ENCODE data around the gene NPTXR.
"Not testable (repeated sequence)": the region's sequence is repeated elsewhere in the genome, so short reads cannot be mapped to it uniquely, and the experiment has no call there.

The NPTXR gene

DNA sequence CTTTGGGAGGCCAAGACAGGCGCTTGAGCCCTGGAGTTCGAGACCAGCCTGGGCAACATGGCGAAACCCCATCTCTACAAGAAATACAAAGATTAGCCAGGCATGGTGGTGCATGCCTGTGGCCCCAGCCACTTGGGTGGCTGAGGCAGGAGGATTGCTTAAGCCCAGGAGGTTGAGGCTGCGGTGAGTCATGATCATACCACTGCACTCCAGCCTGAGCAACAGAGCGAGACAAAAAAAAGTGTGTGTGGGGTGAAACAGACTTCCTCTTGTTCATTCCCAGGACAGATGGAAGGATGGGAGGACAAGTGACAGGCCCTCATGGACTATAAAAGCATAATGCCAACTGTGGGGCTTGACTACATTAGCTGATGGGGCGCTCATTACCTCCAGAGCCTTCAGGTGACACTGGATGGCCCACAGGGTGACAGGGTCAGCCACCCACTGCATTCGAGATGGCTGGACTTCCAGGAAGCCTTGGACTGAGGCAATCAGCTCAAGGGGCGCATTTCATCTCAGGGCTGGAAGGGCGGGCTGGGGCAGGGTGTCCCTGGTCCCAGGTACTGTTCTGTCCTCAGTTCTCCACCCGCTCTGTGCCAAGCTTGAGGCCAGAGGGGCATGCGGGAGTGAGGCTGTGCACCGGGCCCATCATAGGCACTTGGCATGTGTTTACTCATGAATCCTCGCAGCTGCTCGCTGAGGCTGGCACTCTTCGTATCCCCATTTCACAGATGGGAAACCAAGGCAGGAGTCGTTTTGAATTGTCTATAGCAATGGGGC, 12.5 kb downstream of the NPTXR start:
- DNase-seq (ENCODE audit: low read depth): peak; percentile 86

DNA sequence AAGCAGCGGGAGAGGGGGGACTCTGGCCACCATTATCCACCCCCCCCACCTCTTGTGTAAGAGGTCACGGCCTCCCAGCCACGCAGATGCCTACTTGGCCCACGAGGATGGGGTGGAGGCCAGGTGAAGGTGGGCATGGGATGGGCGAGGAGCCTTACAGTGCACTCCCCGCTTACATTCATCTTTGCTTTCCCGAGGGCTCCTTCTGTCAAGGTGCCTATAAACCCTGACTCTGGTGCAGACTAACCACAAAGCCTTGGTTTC, 13.1 kb downstream of the NPTXR start:
- no peak for DNase-seq (ENCODE audit: low read depth)

DNA sequence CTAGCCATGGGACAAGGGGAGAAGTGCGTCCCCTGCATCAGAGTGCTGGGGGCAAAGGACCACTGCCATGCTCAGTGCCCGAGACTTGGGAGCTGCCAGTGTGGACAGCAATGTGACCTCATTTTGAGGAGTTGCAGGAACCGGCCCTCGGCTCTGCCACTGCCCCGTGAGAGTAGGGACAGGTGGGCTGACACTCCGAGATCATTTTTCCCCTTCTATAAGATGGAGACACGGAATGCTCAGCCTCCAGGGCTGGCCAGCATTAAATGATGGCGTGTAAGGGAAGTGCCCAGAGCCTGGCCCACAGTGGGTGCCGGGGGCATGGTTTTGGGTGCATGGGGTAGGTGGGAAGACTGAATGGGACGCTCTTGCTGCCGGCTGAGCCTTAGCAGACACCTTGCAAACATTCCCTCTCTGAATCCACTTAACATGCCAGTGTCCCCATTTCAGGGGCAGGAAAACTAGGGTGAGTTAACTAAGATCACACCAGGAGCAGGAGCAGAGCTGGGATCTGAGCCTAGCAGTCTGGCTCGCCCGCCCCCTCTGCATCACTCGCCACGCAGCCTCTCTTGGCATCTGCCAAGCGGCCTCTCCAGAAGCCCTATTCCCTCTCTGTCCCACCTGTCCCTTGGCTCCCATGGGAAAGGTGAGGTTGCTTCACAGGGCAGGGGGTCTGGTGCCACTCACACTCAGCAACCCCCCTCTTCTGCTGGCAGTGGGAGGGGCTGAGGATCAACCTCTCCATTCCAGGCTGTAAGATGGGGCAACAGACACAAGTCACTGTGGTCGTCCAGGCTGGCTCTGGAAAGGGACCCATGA, 13.6 kb downstream of the NPTXR start:
- no peak for DNase-seq (ENCODE audit: low read depth)

DNA sequence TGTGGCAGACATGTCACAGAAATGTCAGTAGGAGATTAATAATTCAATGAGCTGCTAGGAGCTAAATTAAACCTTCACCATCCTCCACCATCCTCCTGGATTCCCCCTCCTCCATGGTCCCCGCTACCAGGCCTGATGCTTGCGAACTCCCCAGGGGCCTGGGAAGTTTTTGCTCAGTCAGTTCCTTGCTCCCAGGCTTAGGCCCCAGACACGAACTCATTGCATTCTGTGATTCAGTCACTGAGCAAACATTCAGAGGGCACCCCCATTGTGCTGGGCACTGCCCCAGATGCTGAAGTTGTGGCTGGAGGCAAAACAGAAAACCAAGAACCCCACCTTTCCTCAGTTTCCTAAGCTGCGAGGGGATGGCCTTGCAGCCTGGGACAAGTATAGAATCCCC, 14.3 kb downstream of the NPTXR start:
- DNase-seq (ENCODE audit: low read depth): no peak

DNA sequence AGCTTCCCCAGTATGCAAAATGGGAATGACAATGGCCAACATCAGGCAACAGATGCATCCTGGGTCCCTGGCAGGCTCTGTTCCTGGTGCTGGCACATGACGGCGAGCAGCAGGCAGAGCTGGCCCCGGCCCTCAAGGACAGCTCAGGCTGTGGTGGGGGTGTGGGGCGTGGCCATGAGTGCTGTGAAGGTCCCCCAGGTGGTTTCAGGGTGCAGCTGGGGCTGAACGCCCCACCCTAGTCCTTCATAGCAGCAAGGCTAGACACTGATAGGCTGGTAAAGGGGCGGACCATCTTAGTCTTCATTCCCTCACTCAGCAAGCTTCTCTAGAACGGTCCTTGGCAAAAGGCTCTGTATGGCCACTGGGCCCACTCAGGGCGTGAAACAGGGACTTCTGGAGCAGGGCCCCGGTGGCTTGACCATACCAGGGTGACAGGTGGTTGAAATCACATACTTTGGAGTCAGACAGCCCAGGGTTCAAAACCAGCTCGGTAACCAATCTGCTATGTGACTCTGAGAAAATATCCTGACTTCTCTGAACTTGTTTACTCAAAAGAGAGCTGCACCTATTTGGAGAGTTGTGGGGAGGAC, 15.1 kb downstream of the NPTXR start:
- no peak for DNase-seq (ENCODE audit: low read depth)

DNA sequence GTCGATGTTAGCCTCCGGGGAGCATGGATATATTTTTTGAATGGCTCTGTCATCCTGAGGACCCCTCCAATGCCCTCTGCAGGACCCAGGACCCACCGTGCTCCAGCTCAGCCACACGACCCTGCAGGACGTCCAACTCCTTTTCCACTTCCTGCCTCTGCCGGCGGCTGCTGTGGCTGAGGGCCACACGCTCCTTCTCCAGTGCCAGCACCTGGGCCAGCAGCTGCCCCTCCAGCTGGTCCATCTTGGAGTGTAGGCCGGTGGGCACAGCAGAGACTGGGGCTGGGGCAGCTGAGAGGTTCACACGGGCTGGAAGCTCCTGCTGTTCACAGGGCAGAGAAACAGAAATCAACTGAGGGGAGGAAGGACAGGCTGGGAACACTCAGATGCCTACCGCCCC, 15.6 kb downstream of the NPTXR start:
- no peak for DNase-seq (ENCODE audit: low read depth)

DNA sequence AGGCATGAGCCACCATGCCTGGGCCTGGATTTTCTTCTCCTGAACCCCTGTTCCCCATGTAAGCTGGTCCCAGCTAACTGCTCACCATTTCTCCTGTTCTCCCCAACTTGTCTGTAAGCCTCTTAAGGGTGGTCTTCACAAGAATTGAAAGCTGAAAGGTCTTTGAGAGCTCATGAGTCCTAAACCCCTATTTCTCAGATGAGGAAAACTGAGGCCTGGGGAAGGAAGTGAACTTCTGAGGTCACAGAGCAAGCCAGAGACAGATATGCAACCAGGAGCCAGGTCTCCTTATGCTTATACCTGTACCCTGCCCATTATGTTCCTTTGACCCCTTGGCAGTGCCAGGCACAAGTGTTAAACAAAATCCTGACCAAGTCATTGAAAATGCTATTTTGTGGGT, 16.3 kb downstream of the NPTXR start:
- no peak for DNase-seq (ENCODE audit: low read depth)

DNA sequence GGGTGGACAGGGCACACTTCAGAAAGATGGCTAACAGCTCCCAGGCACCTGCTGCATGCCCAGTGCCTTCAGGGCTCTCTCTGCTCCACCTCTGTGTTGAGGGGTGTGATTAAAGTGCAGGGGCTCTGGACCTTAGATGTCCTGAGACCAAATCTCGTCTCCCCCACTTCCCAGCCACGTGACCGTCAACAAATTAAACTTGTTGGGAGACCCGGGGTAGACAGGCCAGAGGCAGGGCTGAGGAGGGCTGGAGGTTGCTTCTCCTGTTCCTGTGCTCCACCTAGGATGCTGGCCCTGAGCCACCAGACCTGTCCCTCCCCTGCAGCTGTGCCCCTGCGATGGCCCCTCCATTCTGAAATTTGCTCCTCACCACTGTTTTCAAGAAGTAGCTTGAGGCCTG, 17.0 kb downstream of the NPTXR start:
- no peak for DNase-seq (ENCODE audit: low read depth)

DNA sequence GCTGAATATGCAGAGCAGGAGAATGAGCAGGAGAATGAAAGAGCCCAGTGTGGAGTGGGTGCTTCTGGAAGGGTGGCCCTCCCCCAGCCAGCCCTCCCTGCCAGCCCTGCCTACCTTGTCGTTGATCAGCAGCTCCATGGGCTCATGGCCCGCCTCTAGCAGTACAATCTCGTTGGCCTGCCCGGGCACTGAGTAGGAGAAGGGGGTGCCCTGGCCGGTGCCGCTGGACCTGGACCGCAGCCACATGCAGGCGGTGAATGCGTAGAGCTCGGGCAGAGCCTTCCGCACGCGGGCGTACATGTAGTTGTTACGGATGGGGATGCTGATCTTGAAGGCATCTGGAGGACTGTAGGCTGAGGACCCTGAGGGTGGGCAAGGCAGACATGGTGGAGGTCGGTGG, 17.4 kb downstream of the NPTXR start:
- DNase-seq (ENCODE audit: low read depth): no peak

DNA sequence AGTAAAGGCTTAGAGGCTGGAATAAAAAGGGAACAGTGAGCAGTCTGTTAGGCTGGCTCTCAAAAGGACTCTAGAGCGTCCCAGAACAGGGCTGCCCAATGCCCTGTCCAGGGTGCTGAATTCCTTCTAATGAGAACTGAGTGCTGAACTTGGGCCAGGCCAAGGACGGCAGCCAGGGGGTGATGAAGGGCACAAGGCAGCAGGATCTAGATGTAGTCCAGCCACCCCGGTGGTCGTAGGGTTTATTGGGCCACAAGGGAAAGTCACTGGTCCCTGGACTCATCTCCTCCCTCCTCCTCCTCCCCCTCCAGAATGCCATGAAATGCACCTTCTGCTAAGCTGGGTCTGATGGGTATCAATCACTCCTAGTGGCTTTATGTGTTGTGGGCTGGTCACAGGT, 19.2 kb downstream of the NPTXR start:
- peak; percentile 72 for DNase-seq (ENCODE audit: low read depth)

DNA sequence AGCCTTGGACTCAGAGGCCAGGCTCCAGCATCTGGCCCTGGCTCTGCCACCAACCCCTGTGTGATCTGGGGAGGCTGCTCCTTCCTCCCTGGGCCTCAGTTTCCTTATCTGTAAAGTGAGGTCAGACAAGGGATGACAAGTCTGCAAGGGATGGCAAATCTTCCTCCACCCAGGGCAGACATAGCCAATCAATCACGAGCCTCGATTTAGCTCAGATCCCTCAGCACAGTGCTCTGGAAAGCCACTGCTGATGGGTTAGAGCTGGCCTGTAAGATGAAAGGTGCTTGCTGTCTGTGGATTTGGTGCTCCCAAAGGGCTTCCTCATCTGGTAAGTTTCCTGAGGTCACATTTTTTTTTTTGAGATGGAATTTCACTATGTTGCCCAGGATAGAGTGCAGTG, 20.2 kb downstream of the NPTXR start:
- DNase-seq (ENCODE audit: low read depth): no peak

DNA sequence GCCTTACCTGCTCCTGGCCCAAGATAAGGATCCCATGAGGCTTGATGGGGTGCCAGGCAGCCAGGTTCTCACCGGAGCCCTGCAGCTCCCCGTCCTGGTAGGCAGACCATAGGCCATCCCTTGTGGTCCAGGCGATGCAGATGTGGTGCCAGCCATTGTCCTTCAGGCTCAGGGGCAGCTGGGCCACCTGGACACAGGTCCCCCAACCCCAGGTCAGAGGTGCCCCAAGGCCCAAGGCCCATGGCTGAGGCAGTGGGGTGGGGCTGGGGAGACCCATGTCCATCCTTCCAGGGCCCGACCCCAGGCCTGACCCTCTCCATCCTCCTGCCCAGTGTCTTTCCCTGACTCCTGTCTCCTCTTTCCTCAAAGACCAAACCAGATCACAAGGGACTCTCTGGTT, 20.8 kb downstream of the NPTXR start:
- DNase-seq (ENCODE audit: low read depth): no peak

DNA sequence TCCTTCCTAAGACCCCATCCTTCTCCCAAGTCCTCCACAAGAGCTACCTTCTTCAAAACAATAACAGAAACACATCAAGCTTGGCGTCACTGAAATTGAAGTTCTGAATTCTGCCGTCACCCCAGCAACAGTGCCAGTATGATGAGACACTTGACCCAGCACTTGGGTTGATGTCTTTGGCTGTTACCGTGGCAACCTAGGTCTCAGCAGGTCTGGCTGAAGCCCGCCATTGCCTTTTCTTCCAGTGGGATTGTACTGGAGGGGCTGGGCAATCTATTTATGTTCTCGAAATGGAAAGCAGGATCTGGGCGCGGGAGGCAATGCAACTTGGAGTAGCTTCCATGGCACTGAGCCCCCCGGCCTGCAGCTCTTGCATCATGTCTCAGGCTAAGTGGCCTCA, 23.8 kb downstream of the NPTXR start:
- DNase-seq (ENCODE audit: low read depth): no peak

DNA sequence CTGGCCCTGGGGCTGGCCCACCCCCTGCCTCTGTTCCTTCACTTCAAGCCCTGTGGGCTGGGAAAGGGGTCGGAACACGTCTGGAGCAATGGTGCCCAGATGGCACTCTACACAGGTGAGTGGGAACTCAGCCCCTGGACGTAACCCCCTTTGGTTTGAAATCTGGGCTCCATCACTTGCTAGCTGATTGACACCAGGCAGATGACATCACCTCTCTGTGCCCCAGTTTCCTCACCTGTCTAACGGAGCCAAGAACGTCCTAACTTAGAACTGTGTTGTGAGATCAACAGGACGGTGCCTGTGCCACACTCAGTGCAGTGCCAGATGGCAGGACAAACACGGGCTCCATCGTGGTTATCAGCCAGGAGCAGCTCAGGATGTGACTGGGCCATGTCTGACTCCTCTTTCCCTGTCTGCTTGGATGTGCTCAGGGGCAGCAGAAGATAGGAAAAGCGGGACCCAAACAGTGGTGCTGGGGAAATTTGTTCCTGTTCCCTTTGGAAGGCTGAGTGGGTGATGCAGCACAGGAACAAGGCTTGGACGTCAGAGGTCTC, 24.4 kb downstream of the NPTXR start:
- DNase-seq (ENCODE audit: low read depth): no peak

DNA sequence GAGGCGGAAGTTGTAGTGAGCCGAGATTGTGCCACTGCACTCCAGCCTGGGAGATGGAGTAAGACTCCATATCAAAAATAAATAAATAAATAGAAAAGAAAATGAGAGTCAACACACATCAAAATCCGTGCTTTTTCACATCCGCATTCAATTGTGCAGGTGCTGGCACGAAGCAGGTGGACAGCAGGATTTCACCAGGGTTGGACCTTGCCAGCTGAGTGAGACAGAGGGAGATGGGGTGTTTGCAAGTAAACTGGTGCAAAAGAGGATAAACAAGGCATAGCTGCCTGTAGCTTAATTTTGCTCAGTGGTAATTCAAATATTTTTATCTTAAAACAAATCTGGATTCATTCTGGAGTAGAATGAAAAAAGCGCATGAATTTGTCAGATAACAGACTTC, 26.6 kb downstream of the NPTXR start:
- no peak for DNase-seq (ENCODE audit: low read depth)

DNA sequence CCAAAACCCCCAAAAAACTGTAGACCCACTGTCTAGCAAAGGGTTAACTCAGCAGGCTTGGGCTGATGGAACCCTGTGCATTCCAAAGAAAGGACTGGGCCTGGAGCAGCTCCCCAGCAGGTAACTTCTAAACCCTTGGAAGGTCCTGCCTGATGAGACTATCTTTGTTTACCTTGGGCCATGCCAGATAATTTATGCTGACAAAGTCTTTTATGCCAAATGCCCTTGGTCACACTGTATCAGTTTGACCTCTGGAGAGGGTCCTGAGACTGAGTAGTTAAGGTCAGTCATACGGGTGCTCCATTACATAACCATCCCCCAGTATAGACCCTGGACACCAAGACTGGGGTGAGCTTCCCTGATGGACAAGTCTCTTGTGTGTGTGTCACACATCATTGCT, 28.0 kb downstream of the NPTXR start:
- no peak for DNase-seq (ENCODE audit: low read depth)

DNA sequence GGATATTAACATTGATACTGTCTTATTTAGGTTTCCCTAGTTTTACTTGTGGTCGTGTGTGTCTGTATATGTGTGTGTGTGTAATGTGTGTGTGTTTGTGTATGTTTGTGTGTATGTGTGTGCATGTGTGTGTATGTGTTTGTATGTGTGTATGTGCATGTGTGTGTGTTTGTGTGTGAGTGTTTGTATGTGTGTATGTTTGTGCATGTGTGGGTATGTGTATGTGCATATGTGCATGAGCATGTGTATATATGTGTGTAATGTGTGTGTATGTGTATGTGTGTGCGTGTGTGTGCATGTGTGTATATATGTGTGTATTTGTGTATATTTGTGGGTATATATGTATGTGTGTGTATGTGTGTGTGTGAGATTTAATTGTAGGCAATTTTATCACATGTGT, 32.6 kb downstream of the NPTXR start:
- no peak for DNase-seq (ENCODE audit: low read depth)

DNA sequence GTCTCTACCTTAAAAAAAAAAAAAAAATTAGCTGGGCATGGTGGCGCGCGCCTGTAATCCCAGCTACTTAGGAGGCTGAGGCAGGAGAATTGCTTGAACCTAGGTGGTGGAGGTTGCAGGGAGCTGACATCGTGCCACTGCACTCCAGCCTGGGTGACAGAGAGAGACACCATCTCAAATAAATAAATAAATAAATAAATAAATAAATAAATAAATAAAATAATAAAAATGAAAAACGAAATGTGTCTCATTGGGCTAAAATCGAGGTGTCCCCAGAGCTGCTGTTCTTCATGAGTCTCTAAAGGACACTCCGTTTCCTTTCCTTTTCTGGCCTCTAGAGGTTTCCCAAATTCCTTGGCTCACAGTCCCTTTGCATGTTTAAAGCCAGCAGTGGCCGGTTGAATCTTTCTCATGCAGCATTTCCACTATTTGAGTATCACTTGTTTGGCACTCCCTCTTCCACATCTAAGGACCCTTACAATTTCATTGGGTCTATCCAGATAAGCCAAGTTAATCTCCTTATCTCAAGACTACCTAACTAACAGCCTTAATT, 38.7 kb downstream of the NPTXR start:
- not testable (repeated sequence) for DNase-seq (ENCODE audit: low read depth)

DNA sequence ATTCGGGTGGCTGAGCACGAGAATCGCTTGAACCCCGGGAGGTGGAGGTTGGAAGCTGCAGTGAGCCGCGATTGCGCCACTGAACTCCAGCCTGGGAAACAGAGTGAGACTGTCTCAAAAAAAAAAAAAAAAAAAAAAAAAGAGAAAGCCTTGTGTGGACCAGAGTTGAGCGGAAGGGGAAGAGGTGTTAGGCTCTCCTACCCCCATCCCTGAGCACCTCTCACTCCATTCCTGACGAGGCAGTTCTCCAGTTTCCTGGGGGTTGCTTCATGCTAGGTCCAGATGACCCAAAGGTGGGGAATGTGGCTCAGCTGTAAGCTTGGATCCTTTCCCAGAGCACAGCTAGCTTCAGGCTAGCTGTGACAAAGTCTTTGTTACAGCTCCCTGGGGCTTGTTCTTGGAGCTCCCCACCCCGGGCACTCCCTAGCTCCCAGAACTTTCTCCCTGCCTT, 41.1 kb downstream of the NPTXR start:
- peak; percentile 96 for DNase-seq (ENCODE audit: low read depth)

DNA sequence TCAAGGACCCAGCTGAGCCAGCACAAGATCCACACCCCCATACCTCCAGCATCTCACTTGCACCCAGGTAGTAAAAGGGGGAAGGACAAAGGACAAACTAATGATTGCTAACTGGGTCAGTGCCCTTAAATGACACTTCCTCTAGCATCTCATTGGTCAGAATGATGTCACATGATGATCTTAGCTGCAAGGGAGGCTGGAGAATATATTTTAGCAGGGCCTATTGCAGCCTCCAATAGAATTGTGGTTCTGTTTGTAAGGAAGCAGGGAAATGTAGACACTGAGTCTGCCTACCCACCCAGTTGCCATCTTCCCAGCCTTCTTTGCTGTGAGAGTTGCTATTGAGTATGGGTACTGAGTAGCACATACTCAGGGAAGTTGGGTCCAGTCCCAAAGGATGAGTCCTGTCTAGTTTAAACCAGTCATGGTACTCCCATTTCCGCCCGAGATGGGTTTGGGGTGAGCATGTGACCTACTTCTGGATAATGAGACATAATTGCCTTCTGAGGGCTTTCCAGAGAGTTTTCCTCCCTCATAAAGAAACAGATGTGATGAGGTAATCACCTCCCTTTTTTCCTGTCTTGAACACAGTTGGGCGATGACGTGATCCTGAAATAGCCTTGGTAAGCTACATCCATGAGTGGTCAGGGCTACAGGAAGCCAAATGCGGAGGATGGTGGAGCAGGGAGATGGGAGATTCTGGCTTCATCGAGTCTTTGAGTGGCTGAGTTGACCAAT, 44.4 kb downstream of the NPTXR start:
- DNase-seq (ENCODE audit: low read depth): no peak

DNA sequence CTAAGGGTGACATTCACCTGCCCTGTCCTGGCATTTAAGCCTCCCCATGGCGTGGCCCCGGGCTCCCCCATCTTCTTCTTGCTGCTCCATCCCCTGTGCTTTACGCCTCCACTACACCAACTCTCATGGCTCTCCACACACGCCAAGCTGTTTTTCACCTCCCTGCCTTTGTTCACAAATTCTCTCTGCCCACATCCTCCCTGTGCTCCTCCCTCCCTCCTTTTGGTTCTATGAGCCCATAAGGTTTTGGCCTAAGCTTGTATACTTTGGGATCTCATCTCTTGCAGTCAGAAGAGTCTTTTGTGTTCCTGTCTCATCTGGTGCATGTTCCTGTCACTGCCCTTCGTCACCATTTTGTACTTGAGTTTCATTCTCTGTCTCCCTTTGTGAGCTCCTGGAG, 45.3 kb downstream of the NPTXR start:
- DNase-seq (ENCODE audit: low read depth): no peak
